Measurements from ENCODE around the gene OR56B4.

DNA sequence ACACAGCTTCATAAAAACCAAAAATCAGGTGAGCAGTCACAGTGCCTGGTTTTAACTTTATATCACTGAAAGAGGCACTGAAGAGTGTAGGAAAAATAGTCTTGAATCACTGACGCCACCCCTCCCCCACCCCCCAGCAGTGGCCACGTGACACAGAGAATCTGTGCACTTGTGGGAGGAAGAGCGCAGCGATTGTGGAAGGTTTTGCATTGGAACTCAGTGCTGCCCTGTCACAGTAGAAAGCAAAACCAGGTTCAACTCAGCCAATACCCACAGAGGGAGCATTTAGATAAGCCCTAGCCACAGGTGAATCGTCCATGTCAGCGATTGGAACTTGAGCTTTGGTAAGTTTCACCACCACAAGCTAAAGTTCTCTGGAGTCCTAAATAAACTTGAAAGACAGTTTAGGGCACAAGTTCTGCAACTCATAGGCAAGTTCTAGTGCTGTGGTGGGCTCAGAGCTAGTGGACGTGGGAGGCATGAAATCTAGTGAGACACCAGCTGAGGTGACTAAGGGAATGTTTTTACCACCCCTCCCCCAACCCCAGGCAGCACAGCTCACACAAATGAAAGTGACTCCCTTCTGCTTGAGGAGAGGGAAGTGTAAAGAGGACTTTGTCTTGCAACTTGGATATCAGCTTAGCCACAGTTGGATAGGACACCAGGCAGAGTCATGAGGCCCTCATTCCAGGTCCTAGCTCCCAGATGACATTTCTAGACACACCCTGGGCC is 49.3 kb downstream of the OR56B4 start:
- no peak for TF ChIP-seq TAF1 (IDR thresholded peaks at IDR 0.05; ENCODE audit: low read depth)
- no peak for TF ChIP-seq EP300 (IDR thresholded peaks at IDR 0.05; ENCODE audit: borderline replicate concordance)
- TF ChIP-seq, protein P1, sequence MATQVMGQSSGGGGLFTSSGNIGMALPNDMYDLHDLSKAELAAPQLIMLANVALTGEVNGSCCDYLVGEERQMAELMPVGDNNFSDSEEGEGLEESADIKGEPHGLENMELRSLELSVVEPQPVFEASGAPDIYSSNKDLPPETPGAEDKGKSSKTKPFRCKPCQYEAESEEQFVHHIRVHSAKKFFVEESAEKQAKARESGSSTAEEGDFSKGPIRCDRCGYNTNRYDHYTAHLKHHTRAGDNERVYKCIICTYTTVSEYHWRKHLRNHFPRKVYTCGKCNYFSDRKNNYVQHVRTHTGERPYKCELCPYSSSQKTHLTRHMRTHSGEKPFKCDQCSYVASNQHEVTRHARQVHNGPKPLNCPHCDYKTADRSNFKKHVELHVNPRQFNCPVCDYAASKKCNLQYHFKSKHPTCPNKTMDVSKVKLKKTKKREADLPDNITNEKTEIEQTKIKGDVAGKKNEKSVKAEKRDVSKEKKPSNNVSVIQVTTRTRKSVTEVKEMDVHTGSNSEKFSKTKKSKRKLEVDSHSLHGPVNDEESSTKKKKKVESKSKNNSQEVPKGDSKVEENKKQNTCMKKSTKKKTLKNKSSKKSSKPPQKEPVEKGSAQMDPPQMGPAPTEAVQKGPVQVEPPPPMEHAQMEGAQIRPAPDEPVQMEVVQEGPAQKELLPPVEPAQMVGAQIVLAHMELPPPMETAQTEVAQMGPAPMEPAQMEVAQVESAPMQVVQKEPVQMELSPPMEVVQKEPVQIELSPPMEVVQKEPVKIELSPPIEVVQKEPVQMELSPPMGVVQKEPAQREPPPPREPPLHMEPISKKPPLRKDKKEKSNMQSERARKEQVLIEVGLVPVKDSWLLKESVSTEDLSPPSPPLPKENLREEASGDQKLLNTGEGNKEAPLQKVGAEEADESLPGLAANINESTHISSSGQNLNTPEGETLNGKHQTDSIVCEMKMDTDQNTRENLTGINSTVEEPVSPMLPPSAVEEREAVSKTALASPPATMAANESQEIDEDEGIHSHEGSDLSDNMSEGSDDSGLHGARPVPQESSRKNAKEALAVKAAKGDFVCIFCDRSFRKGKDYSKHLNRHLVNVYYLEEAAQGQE (IDR thresholded peaks at IDR 0.05; ENCODE audit: low read depth) = no peak
- TF ChIP-seq CEBPB (IDR thresholded peaks at IDR 0.05) = no peak
- TF ChIP-seq, protein P2, sequence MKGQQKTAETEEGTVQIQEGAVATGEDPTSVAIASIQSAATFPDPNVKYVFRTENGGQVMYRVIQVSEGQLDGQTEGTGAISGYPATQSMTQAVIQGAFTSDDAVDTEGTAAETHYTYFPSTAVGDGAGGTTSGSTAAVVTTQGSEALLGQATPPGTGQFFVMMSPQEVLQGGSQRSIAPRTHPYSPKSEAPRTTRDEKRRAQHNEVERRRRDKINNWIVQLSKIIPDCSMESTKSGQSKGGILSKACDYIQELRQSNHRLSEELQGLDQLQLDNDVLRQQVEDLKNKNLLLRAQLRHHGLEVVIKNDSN (IDR thresholded peaks at IDR 0.05) = peak; percentile 73
- TF ChIP-seq CREB1 (IDR thresholded peaks at IDR 0.05; ENCODE audit: low read depth) = no peak
- no peak for TF ChIP-seq YY1 (IDR thresholded peaks at IDR 0.05; ENCODE audit: low read depth)
- TF ChIP-seq, protein P3, sequence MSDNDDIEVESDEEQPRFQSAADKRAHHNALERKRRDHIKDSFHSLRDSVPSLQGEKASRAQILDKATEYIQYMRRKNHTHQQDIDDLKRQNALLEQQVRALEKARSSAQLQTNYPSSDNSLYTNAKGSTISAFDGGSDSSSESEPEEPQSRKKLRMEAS (IDR thresholded peaks at IDR 0.05) = no peak
- TF ChIP-seq RAD21 (IDR thresholded peaks at IDR 0.05; ENCODE audit: low read depth) = no peak
- TF ChIP-seq TCF12 (IDR thresholded peaks at IDR 0.05; ENCODE audit: low read depth) = no peak
- no peak for TF ChIP-seq FOXM1 (IDR thresholded peaks at IDR 0.05; ENCODE audit: borderline replicate concordance, low read depth)
- no peak for TF ChIP-seq NFIC (IDR thresholded peaks at IDR 0.05)
- no peak for TF ChIP-seq TEAD4 (IDR thresholded peaks at IDR 0.05)
